Loucy (cell line): ENCODE results near the gene PACC1.

ENCODE experiments used
- H2AFZ ChIP-seq: fragments of 200-600 bp; sonication (generic); 2 replicates; pipeline ENCODE4 v1.6.0; 2016; ENCODE audit warnings: antibody characterized with exemption, mild to moderate bottlenecking, low read length, moderate library complexity
- H3F3A ChIP-seq: fragments of 200-600 bp; 2 replicates; pipeline ENCODE4 v1.6.0; 2016; ENCODE audit warnings: antibody characterized with exemption, low read depth, mild to moderate bottlenecking
- H3K27me3 ChIP-seq: fragments of 200-600 bp; sonication (generic); 2 replicates; pipeline ENCODE4 v1.6.1; 2014; ENCODE audit warnings: low read length, mild to moderate bottlenecking; ENCODE audit not compliant: insufficient read depth, poor library complexity, severe bottlenecking
- H3K36me3 ChIP-seq: fragments of 200-600 bp; sonication (generic); 2 replicates; pipeline ENCODE4 v1.6.1; 2016; ENCODE audit warnings: low read length; ENCODE audit not compliant: insufficient read depth
- H3K4me1 ChIP-seq: fragments of 200-600 bp; sonication (generic); 2 replicates; pipeline ENCODE4 v1.5.1; 2014; ENCODE audit warnings: low read length, mild to moderate bottlenecking; ENCODE audit not compliant: insufficient read depth, poor library complexity, severe bottlenecking
- H3K4me2 ChIP-seq: fragments of 200-600 bp; sonication (generic); 2 replicates; pipeline ENCODE4 v1.6.0; 2014; ENCODE audit warnings: antibody characterized with exemption, low read length, low read depth, mild to moderate bottlenecking; ENCODE audit not compliant: poor library complexity, severe bottlenecking
- H3K4me3 ChIP-seq: fragments of 200-600 bp; sonication (generic); 2 replicates; pipeline ENCODE4 v1.5.1; 2014; ENCODE audit warnings: low read length, mild to moderate bottlenecking, mixed read lengths; ENCODE audit not compliant: poor library complexity, severe bottlenecking
- H3K79me2 ChIP-seq: fragments of 200-600 bp; sonication (generic); 2 replicates; pipeline ENCODE4 v1.6.1; 2014; ENCODE audit warnings: low read length; ENCODE audit not compliant: insufficient read depth
- H3K9ac ChIP-seq: fragments of 200-600 bp; sonication (generic); 2 replicates; pipeline ENCODE4 v1.6.0; 2014; ENCODE audit warnings: mild to moderate bottlenecking, low read depth, low read length, moderate library complexity; ENCODE audit not compliant: poor library complexity, severe bottlenecking
- H3K9me2 ChIP-seq: fragments of 200-600 bp; sonication (generic); replicated peaks from 2 replicates; pipeline ENCODE4 v1.6.1; 2016; ENCODE audit warnings: low read depth, low read length, mixed read lengths
- H3K9me3 ChIP-seq: fragments of 200-600 bp; sonication (generic); 2 replicates; pipeline ENCODE4 v1.6.1; 2014; ENCODE audit warnings: mild to moderate bottlenecking, antibody characterized with exemption, low read length, low read depth; ENCODE audit not compliant: insufficient read depth
- H4K20me1 ChIP-seq: fragments of 200-600 bp; sonication (generic); 2 replicates; pipeline ENCODE4 v1.6.0; 2014; ENCODE audit warnings: antibody characterized with exemption, low read length, mild to moderate bottlenecking; ENCODE audit not compliant: insufficient read depth, poor library complexity, severe bottlenecking
- CTCF ChIP-seq: fragments of 200-600 bp; sonication (generic); conservative IDR thresholded peaks from 2 replicates; pipeline ENCODE4 v1.5.1; 2014; ENCODE audit warnings: mild to moderate bottlenecking, antibody characterized with exemption, low read length
- EZH2phosphoT487 ChIP-seq: fragments of 200-600 bp; IDR thresholded peaks from 2 replicates; pipeline ENCODE4 v1.6.1; 2018; ENCODE audit warnings: antibody characterized with exemption, mild to moderate bottlenecking, moderate library complexity, borderline replicate concordance

Gene PACC1

GRCh38 chr1:212415107-212415841, 588 bp upstream of the PACC1 start:
- peaks cover 47% of the 10 kb centered on the region for H3K4me1 ChIP-seq
- peaks cover 44% of the 10 kb centered on the region for H3K79me2 ChIP-seq
- peak overlapping the region; percentile 99 for H3K4me2 ChIP-seq
- no peaks in the 10 kb centered on the region for H3K9me3 ChIP-seq
- H3F3A ChIP-seq, result 0 out of 2 replicates have a peak, but pooled peaks cover 5% of the 10 kb centered on the region
- peaks cover 8% of the 10 kb centered on the region; the same call in 1 of the 2 replicates for H3K36me3 ChIP-seq
- no peaks in the 10 kb centered on the region for H3K27me3 ChIP-seq
- no peaks in the 10 kb centered on the region for H3K9me2 ChIP-seq
- peak overlapping the region; percentile 74 for H3K9ac ChIP-seq
- peaks cover 9% of the 10 kb centered on the region for H4K20me1 ChIP-seq
- H3K4me3 ChIP-seq, result peak overlapping the region; percentile 82
- TF ChIP-seq EZH2phosphoT487 (no peak), CTCF (no peak)
- peak overlapping the region; percentile 90 for H2AFZ ChIP-seq

GRCh38 chr1:212413902-212414327, 771 bp downstream of the PACC1 start:
- Histone ChIP-seq H2AFZ (peak overlapping the region; percentile 90; the same call in 1 of the 2 replicates), H3K4me2 (peak overlapping the region; percentile 99), H3K4me1 (peaks cover 56% of the 10 kb centered on the region), H3K9me2 (no peaks in the 10 kb centered on the region), H3K27me3 (no peaks in the 10 kb centered on the region), H3F3A (0 out of 2 replicates have a peak, but pooled peaks cover 5% of the 10 kb centered on the region), H3K9me3 (no peaks in the 10 kb centered on the region), H3K4me3 (peak overlapping the region; percentile 82), H3K9ac (peak overlapping the region; percentile 74), H3K79me2 (peaks cover 47% of the 10 kb centered on the region), H4K20me1 (peaks cover 9% of the 10 kb centered on the region), H3K36me3 (peaks cover 22% of the 10 kb centered on the region; the same call in 1 of the 2 replicates)
- TF ChIP-seq CTCF (no peak), EZH2phosphoT487 (no peak)

- peak overlapping the region; percentile 82 for H3K4me3 ChIP-seq
- no peak overlapping the region for H2AFZ ChIP-seq
- no peaks in the 10 kb centered on the region for H3K27me3 ChIP-seq
- H3K9me2 ChIP-seq, result no peaks in the 10 kb centered on the region
- TF ChIP-seq EZH2phosphoT487 (no peak), CTCF (no peak)
- peak overlapping the region; percentile 99 for H3K4me2 ChIP-seq
- H4K20me1 ChIP-seq, result peaks cover 9% of the 10 kb centered on the region
- H3K4me1 ChIP-seq, result peaks cover 56% of the 10 kb centered on the region
- no peaks in the 10 kb centered on the region for H3K9me3 ChIP-seq
- H3K79me2 ChIP-seq, result peaks cover 47% of the 10 kb centered on the region
- 0 out of 2 replicates have a peak, but pooled peaks cover 5% of the 10 kb centered on the region for H3F3A ChIP-seq
- H3K36me3 ChIP-seq, result peaks cover 34% of the 10 kb centered on the region; the same call in 1 of the 2 replicates
- H3K9ac ChIP-seq, result peak overlapping the region; percentile 74
Observed at GRCh38 chr1:212412374-212412773, 2.3 kb downstream of the PACC1 start.
